HepG2 (cell line): ENCODE data around the gene ESYT1. TPM values are rescaled to one million over a fixed set of nuclear protein-coding genes. Genes with fewer than 3 reads are reported as not detected.

Source experiments
- ASH2L ChIP-seq: fragments of 300-600, 200-600 bp; sonication (generic); IDR thresholded peaks from 2 replicates; pipeline ENCODE4 v1.7.0; 2017; ENCODE audit warnings: low read depth, mild to moderate bottlenecking, moderate library complexity, mixed read lengths, low read length; ENCODE audit not compliant: insufficient read length
- ATF3 ChIP-seq: sonication (generic); formaldehyde crosslinking; IDR thresholded peaks from 2 replicates; pipeline ENCODE4 v1.4.0; 2020; ENCODE audit warnings: missing genetic modification reagents
- EHMT2 ChIP-seq: fragments of 200-600 bp; sonication (generic); IDR thresholded peaks from 2 replicates; pipeline ENCODE4 v1.7.0; 2017; ENCODE audit warnings: antibody characterized with exemption, low read depth, low read length, borderline replicate concordance
- GPBP1L1 ChIP-seq: sonication (generic); formaldehyde crosslinking; IDR thresholded peaks from 2 replicates; pipeline ENCODE4 v1.5.0; 2020; ENCODE audit warnings: mild to moderate bottlenecking, missing genetic modification reagents
- GRHL1 ChIP-seq: sonication (generic); formaldehyde crosslinking; conservative IDR thresholded peaks from 2 replicates; pipeline ENCODE4 v1.8.0; 2022; ENCODE audit warnings: missing genetic modification reagents
- NFE2 ChIP-seq: sonication (generic); formaldehyde crosslinking; IDR thresholded peaks from 2 replicates; pipeline ENCODE4 v1.4.0; 2020; ENCODE audit warnings: missing genetic modification reagents
- NFYC ChIP-seq: IDR thresholded peaks from 2 replicates; pipeline ENCODE4 v1.6.1; 2016; ENCODE audit warnings: missing genetic modification reagents, missing compliant biosample characterization
- RXRA ChIP-seq: sonication (generic); formaldehyde crosslinking; IDR thresholded peaks from 2 replicates; pipeline ENCODE4 v1.5.1; 2020; ENCODE audit warnings: missing genetic modification reagents
- TBX3 ChIP-seq: fragments of 450-650 bp; IDR thresholded peaks from 2 replicates; pipeline ENCODE4 v1.6.1; 2017; ENCODE audit warnings: antibody characterized with exemption, mild to moderate bottlenecking, inconsistent platforms, borderline replicate concordance
- ZBTB7B ChIP-seq: sonication (generic); formaldehyde crosslinking; IDR thresholded peaks from 2 replicates; pipeline ENCODE4 v1.4.0; 2020; ENCODE audit warnings: missing genetic modification reagents
- ZFP36L2 ChIP-seq: sonication (generic); formaldehyde crosslinking; IDR thresholded peaks from 2 replicates; pipeline ENCODE4 v1.4.0; 2020; ENCODE audit warnings: missing genetic modification reagents
- ZKSCAN5 ChIP-seq: sonication (generic); formaldehyde crosslinking; IDR thresholded peaks from 2 replicates; pipeline ENCODE4 v1.5.1; 2020; ENCODE audit warnings: mild to moderate bottlenecking, missing genetic modification reagents
- ZNF234 ChIP-seq: sonication (generic); formaldehyde crosslinking; conservative IDR thresholded peaks from 2 replicates; pipeline ENCODE4 v1.5.1; 2020; ENCODE audit warnings: mild to moderate bottlenecking, missing genetic modification reagents
- ZNF24 ChIP-seq: fragments of 450-650 bp; IDR thresholded peaks from 2 replicates; pipeline ENCODE4 v1.6.1; 2017; ENCODE audit warnings: antibody characterized with exemption, mild to moderate bottlenecking
- ZNF281 ChIP-seq: sonication (generic); formaldehyde crosslinking; IDR thresholded peaks from 2 replicates; pipeline ENCODE4 v1.4.0; 2020; ENCODE audit warnings: missing genetic modification reagents, borderline replicate concordance
- ZNF296 ChIP-seq: sonication (generic); formaldehyde crosslinking; conservative IDR thresholded peaks from 2 replicates; pipeline ENCODE4 v1.5.0; 2020; ENCODE audit warnings: mild to moderate bottlenecking, missing genetic modification reagents
- ZNF7 ChIP-seq: IDR thresholded peaks from 2 replicates; pipeline ENCODE4 v1.6.1; 2016; ENCODE audit warnings: missing biosample characterization, missing genetic modification reagents
- ZSCAN30 ChIP-seq: sonication (generic); formaldehyde crosslinking; IDR thresholded peaks from 2 replicates; pipeline ENCODE4 v1.5.0; 2020; ENCODE audit warnings: mild to moderate bottlenecking, missing genetic modification reagents
- polyA plus RNA-seq, 8 experiments: library from polyadenylated mRNA; depleted of rRNA in 3 of 8; stranded (reverse) in 7 of 8; unstranded in 1 of 8; fragments of >200 nt; fragmentation: Illumina TruSeq in 4 of 8; extraction: Trizol in 4 of 8; gene quantifications; 2 replicates each; pipeline versions ENCODE4 v1.2.1 to v1.2.3, GENCODE V29; 2011 to 2016; ENCODE audit warnings: low read depth in 4 of 8, missing spikeins in 1 of 8, mixed read lengths in 1 of 8; ENCODE audit not compliant: insufficient read depth in 1 of 8
- total RNA-seq, 5 experiments: library from RNA; depleted of rRNA; stranded (reverse); fragments of >200 nt; fragmentation: Illumina TruSeq; extraction: Trizol; gene quantifications; 2 replicates each; pipeline ENCODE4 v1.2.3, GENCODE V29; 2016; ENCODE audit warnings: low read depth in 1 of 5
- TF ChIP-seq, protein P1 (sequence below): sonication (generic); formaldehyde crosslinking; IDR thresholded peaks from 2 replicates; pipeline ENCODE4 v1.4.0; 2020; ENCODE audit warnings: missing genetic modification reagents, borderline replicate concordance
- TF ChIP-seq, protein P2 (sequence below): sonication (generic); formaldehyde crosslinking; IDR thresholded peaks from 2 replicates; pipeline ENCODE4 v1.4.0; 2020; ENCODE audit warnings: missing genetic modification reagents, borderline replicate concordance

ESYT1 gene
- total and polyA plus RNA-seq, 2 of the 13 experiments (the other 11 are each of a cell fraction or from before 2014, with no cell fraction given): 66.9 to 71.0 TPM

GRCh38 chr12:56119361-56119796, 8.7 kb upstream of the ESYT1 start (continued):
- no peak for TF ChIP-seq ATF3 (CRISPR knock-in tag)
- no peak for TF ChIP-seq ZNF296
- no peak for TF ChIP-seq ASH2L
- no peak for TF ChIP-seq ZKSCAN5
- no peak for TF ChIP-seq ZNF234 (CRISPR knock-in tag)
- no peak for TF ChIP-seq NFE2 (CRISPR knock-in tag)
- no peak for TF ChIP-seq ZNF281 (CRISPR knock-in tag)
- TF ChIP-seq ZNF7 (CRISPR knock-in tag): no peak
- TF ChIP-seq ZSCAN30: no peak
- TF ChIP-seq, protein P1, sequence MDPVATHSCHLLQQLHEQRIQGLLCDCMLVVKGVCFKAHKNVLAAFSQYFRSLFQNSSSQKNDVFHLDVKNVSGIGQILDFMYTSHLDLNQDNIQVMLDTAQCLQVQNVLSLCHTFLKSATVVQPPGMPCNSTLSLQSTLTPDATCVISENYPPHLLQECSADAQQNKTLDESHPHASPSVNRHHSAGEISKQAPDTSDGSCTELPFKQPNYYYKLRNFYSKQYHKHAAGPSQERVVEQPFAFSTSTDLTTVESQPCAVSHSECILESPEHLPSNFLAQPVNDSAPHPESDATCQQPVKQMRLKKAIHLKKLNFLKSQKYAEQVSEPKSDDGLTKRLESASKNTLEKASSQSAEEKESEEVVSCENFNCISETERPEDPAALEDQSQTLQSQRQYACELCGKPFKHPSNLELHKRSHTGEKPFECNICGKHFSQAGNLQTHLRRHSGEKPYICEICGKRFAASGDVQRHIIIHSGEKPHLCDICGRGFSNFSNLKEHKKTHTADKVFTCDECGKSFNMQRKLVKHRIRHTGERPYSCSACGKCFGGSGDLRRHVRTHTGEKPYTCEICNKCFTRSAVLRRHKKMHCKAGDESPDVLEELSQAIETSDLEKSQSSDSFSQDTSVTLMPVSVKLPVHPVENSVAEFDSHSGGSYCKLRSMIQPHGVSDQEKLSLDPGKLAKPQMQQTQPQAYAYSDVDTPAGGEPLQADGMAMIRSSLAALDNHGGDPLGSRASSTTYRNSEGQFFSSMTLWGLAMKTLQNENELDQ (CRISPR knock-in tag): no peak
- no peak for TF ChIP-seq EHMT2
- no peak for TF ChIP-seq GRHL1 (CRISPR knock-in tag)
- TF ChIP-seq GPBP1L1 (CRISPR knock-in tag): no peak
- no peak for TF ChIP-seq NFYC (CRISPR knock-in tag)
- TF ChIP-seq, protein P2, sequence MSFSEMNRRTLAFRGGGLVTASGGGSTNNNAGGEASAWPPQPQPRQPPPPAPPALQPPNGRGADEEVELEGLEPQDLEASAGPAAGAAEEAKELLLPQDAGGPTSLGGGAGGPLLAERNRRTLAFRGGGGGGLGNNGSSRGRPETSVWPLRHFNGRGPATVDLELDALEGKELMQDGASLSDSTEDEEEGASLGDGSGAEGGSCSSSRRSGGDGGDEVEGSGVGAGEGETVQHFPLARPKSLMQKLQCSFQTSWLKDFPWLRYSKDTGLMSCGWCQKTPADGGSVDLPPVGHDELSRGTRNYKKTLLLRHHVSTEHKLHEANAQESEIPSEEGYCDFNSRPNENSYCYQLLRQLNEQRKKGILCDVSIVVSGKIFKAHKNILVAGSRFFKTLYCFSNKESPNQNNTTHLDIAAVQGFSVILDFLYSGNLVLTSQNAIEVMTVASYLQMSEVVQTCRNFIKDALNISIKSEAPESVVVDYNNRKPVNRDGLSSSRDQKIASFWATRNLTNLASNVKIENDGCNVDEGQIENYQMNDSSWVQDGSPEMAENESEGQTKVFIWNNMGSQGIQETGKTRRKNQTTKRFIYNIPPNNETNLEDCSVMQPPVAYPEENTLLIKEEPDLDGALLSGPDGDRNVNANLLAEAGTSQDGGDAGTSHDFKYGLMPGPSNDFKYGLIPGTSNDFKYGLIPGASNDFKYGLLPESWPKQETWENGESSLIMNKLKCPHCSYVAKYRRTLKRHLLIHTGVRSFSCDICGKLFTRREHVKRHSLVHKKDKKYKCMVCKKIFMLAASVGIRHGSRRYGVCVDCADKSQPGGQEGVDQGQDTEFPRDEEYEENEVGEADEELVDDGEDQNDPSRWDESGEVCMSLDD (CRISPR knock-in tag): no peak
- TF ChIP-seq TBX3: no peak
- TF ChIP-seq ZFP36L2: no peak
- TF ChIP-seq RXRA (CRISPR knock-in tag): no peak; the same call in 1 of the 2 replicates
- no peak for TF ChIP-seq ZNF24
- TF ChIP-seq ZBTB7B (CRISPR knock-in tag): no peak
